Retinal pigment epithelial cell (primary cell): ENCODE data around the gene CRABP1.

Experiments
- DNase-seq: peaks from one replicate; pipeline ENCODE4 v3.0.0-alpha.2; 2010; ENCODE audit warnings: low read depth
- H3K4me3 ChIP-seq: 2 replicates; pipeline ENCODE4 v1.5.1; 2011; ENCODE audit warnings: mild to moderate bottlenecking, low read length, control low read depth, moderate library complexity
- TF ChIP-seq, protein P1 (sequence below): conservative IDR thresholded peaks from 2 replicates; pipeline ENCODE4 v1.5.1; 2011; ENCODE audit warnings: low read depth, low read length, control low read depth, inconsistent platforms

Gene CRABP1

GRCh38 chr15:78389322-78389721 lies 49.2 kb downstream of the CRABP1 start:
- DNase-seq = no peak
- TF ChIP-seq, protein P1, sequence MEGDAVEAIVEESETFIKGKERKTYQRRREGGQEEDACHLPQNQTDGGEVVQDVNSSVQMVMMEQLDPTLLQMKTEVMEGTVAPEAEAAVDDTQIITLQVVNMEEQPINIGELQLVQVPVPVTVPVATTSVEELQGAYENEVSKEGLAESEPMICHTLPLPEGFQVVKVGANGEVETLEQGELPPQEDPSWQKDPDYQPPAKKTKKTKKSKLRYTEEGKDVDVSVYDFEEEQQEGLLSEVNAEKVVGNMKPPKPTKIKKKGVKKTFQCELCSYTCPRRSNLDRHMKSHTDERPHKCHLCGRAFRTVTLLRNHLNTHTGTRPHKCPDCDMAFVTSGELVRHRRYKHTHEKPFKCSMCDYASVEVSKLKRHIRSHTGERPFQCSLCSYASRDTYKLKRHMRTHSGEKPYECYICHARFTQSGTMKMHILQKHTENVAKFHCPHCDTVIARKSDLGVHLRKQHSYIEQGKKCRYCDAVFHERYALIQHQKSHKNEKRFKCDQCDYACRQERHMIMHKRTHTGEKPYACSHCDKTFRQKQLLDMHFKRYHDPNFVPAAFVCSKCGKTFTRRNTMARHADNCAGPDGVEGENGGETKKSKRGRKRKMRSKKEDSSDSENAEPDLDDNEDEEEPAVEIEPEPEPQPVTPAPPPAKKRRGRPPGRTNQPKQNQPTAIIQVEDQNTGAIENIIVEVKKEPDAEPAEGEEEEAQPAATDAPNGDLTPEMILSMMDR = no peak
- H3K4me3 ChIP-seq = no peak overlapping the region

DNA sequence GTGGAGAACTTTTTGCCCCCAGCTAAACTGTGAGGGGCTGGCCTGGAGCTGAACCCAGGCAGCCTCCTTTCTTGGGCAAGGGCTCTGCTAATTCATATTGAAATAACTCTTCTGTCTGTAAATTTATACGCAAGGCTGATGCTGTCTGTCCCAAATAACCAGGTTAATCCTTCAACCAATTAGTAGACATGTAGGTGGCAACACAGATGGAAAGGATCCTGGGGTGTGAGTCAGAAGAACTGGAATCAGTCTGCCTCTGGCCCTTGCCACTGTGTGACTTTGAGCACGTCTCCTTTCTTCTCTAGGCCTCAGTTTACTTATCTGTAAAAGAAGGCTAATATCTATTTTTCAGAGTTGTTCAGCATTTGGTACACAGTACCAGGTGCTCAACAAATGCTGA lies 49.6 kb downstream of the CRABP1 start:
- no peak for DNase-seq
- no peak overlapping the region for H3K4me3 ChIP-seq
- TF ChIP-seq, protein P1 = no peak

DNA sequence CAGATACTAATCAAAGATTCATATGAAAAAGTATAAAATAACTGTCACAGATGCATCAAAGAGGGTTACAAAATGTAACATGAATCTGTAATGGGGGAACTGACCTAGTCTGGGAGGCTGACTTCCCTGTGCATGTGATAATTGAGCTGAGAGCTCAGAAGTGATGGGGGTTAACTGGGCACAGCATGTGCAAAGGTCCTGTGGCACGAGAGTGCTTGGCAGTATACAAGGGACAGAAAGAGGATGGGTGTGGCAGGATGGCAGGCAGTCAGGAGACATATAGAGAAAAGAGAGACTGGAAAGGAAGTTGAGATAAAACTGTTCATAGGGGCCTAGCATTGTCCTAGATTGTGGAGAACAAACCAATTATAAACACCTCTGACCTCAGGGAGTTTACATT lies 50.1 kb downstream of the CRABP1 start:
- no peak overlapping the region for H3K4me3 ChIP-seq
- TF ChIP-seq, protein P1 = no peak
- no peak for DNase-seq

DNA sequence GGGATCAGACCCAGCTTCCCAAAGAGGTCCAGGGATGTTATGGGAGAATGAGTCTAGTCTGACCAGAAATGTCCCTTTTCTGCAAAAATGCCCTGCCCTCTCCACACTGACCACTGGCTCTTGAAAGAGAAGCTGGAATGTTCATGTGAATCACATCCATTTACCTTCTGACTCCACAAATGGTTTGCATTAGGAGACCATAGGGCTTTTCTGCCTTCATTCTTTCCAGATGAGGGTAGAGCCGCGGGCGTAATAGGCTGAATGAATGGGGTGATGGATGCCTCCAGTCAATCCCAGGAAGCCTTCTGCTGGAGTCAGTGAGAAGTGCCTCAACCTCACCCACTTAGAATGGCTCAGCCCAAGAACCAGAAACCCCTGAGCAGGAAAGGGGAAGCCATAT lies 50.7 kb downstream of the CRABP1 start:
- TF ChIP-seq, protein P1 = no peak
- no peak for DNase-seq
- H3K4me3 ChIP-seq = no peak overlapping the region

DNA sequence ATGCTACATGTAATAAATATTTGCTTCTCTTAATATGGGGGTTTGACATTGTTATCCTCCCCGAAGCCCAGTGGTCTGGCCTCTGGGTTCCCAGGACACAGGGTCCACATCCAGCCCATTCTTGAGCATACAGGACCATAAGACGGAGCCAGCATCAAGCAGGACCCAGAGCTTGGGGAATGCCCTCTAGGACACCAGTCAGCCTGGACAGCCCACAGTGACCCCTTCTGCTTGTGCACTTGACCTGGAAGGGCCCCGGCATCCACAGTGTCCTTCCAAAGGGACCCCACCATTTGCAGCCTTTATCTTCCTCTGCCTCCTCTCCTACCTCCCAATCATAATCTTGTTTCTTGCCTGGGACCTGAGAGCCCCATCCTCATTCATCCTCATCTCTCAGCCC lies 51.6 kb downstream of the CRABP1 start:
- TF ChIP-seq, protein P1 = no peak
- no peak for DNase-seq

GRCh38 chr15:78392430-78392829 lies 52.3 kb downstream of the CRABP1 start:
- no peak overlapping the region for H3K4me3 ChIP-seq
- TF ChIP-seq, protein P1 = no peak
- DNase-seq = no peak

More for the DNA sequence above, 51.6 kb downstream of the CRABP1 start:
- H3K4me3 ChIP-seq = no peak overlapping the region

GRCh38 chr15:78393137-78393536 lies 53.0 kb downstream of the CRABP1 start:
- TF ChIP-seq, protein P1 = no peak
- DNase-seq = no peak
- H3K4me3 ChIP-seq = no peak overlapping the region
